GM18868 (cell line): ENCODE data around the gene TWF2.

Source experiments
- ATAC-seq: cut with Tn5 transposase; IDR thresholded peaks from one replicate; pipeline ENCODE4 v1.9.1; 2021; ENCODE audit warnings: mild to moderate bottlenecking, moderate library complexity; ENCODE audit not compliant: unreplicated experiment

Gene TWF2

GRCh38 chr3:52184690-52185089 lies 54.3 kb downstream of the TWF2 start:
- no peak for ATAC-seq

GRCh38 chr3:52183786-52184445 lies 55.0 kb downstream of the TWF2 start:
- no peak for ATAC-seq

DNA sequence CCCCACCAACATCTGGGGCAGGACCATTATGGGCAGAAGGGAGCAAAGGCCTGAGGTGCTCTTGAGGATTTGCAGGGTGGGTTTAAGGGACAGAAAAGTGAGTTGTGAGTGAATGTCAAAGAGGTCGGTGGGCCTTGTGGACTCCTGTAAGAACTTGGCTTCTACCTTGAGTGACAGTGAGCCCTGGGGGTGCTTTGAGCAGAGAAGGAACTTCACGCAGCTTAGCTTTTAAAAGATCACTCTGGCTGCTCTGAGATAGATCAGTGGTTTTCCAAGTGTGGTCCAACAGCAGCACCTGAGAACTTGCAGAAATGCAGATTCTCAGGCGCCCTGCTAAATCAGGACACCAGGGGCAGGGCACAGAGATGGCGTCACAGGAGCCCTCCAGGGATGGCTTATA lies 56.3 kb downstream of the TWF2 start:
- no peak for ATAC-seq

DNA sequence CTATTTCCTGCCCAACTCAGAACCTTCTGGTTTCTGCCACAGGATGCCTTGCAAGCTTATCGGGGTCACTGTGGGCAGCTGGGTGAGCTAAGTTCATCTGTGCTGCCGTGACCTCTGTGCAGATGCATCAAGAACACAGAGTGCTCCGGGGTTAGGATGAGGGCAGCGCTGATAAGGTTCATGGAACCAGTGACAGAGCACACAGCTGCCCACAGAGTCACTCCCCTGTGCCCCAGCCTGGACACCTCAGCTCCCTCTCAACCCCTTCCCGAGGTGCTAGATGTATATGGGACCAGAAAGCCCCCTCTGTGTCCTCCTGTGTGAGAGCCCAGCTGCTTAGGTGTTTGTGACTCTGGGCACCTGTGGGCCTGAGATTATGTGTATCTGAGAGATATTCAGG lies 56.8 kb downstream of the TWF2 start:
- ATAC-seq: no peak

DNA sequence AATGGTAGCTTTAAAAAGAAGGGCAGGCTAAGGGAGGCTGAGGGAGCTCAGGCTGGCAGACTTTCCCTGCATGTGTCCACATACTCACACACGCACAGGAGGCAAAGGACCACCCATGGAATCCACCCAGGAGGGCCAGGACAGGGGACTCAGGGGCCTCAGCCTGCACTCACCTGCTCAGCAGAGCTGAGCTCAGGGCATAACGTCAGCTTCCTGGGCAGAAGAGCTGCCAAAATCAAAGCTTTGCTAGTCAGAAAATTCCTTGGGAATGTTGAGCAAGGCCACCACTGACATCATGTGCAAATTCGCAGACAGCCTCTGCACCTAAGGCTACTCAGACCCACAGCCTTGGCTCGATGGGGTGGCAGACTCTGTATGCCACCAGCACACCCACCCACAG lies 57.4 kb downstream of the TWF2 start:
- no peak for ATAC-seq
